GM23338 (cell line): Measurements from ENCODE around the gene ZNF311. TPM values are rescaled to one million over a fixed set of nuclear protein-coding genes. Genes with fewer than 3 reads are reported as not detected.
A peak's percentile ranks its signal among the peaks of the same experiment; 100 is the strongest.

Experiments used
- ATAC-seq: fragments of 200-7000 bp; cut with Tn5 transposase; 3 replicates; pipeline ENCODE4 v1.9.1; 2020
- DNase-seq: peaks from one replicate; pipeline ENCODE4 v3.0.0-alpha.2; 2015; ENCODE audit warnings: low spot score
- H2AFZ ChIP-seq: fragments of 200-600 bp; sonication (generic); 2 replicates; pipeline ENCODE4 v1.8.0; 2016; ENCODE audit warnings: antibody characterized with exemption, mild to moderate bottlenecking, moderate library complexity
- H3F3A ChIP-seq: fragments of 200-600 bp; sonication (generic); replicated peaks from 2 replicates; pipeline ENCODE4 v1.8.0; 2017; ENCODE audit warnings: antibody characterized with exemption, mixed run types, low read depth
- H3K27ac ChIP-seq: fragments of 200-600 bp; sonication (generic); 2 replicates; pipeline ENCODE4 v1.6.1; 2016; ENCODE audit warnings: low read depth
- H3K27me3 ChIP-seq: fragments of 200-600 bp; sonication (generic); 2 replicates; pipeline ENCODE4 v1.8.0; 2016; ENCODE audit warnings: mild to moderate bottlenecking, mixed run types, moderate library complexity; ENCODE audit not compliant: insufficient read depth
- H3K36me3 ChIP-seq: fragments of 200-600 bp; sonication (generic); 2 replicates; pipeline ENCODE4 v1.8.0; 2016; ENCODE audit warnings: mild to moderate bottlenecking; ENCODE audit not compliant: insufficient read depth
- H3K4me1 ChIP-seq: fragments of 200-600 bp; sonication (generic); 2 replicates; pipeline ENCODE4 v1.8.0; 2016; ENCODE audit warnings: mild to moderate bottlenecking, moderate library complexity; ENCODE audit not compliant: insufficient read depth
- H3K4me2 ChIP-seq: fragments of 200-600 bp; sonication (generic); 2 replicates; pipeline ENCODE4 v1.7.1; 2017; ENCODE audit warnings: mixed run types
- H3K4me3 ChIP-seq: fragments of 200-600 bp; sonication (generic); 2 replicates; pipeline ENCODE4 v1.6.1; 2016; ENCODE audit warnings: mixed run types
- H3K79me2 ChIP-seq: fragments of 200-600 bp; sonication (generic); replicated peaks from 2 replicates; pipeline ENCODE4 v1.8.0; 2017; ENCODE audit warnings: mild to moderate bottlenecking; ENCODE audit not compliant: insufficient read depth
- H3K9me2 ChIP-seq: fragments of 200-600 bp; sonication (generic); 2 replicates; pipeline ENCODE4 v1.8.0; 2017; ENCODE audit not compliant: insufficient read depth
- H4K20me1 ChIP-seq: fragments of 200-600 bp; sonication (generic); replicated peaks from 2 replicates; pipeline ENCODE4 v1.8.0; 2017; ENCODE audit warnings: mild to moderate bottlenecking; ENCODE audit not compliant: insufficient read depth
- H3K27ac Mint-ChIP-seq: 2 replicates; pipeline ENCODE4 v1.8.0; 2020; ENCODE audit warnings: inconsistent platforms, mild to moderate bottlenecking, moderate library complexity, mixed read lengths
- H3K27me3 Mint-ChIP-seq: 3 replicates; pipeline ENCODE4 v1.8.0; 2022; ENCODE audit warnings: low read depth, mild to moderate bottlenecking, moderate library complexity, mixed read lengths, inconsistent platforms; ENCODE audit not compliant: insufficient read depth, poor library complexity
- H3K36me3 Mint-ChIP-seq: 3 replicates; pipeline ENCODE4 v1.8.0; 2021; ENCODE audit warnings: low read depth, mild to moderate bottlenecking, inconsistent platforms, moderate library complexity, mixed read lengths
- H3K4me1 Mint-ChIP-seq: 3 replicates; pipeline ENCODE4 v1.8.0; 2020; ENCODE audit warnings: mild to moderate bottlenecking, inconsistent platforms, mixed read lengths
- H3K4me3 Mint-ChIP-seq: 3 replicates; pipeline ENCODE4 v1.8.0; 2021; ENCODE audit warnings: moderate library complexity, mild to moderate bottlenecking, inconsistent platforms, mixed read lengths
- H3K9me3 Mint-ChIP-seq: 3 replicates; pipeline ENCODE4 v1.8.0; 2020; ENCODE audit warnings: moderate library complexity, mild to moderate bottlenecking, inconsistent platforms, mixed read lengths
- CTCF ChIP-seq, 2 experiments: fragments of 200-600 bp in 1 of 2; sonication (generic) in 1 of 2; conservative IDR thresholded peaks; 2 replicates each; pipeline versions ENCODE4 v1.5.1 to v1.6.1; 2016 to 2017; ENCODE audit warnings: antibody characterized with exemption in 2 of 2, low read depth in 2 of 2, mild to moderate bottlenecking in 2 of 2, moderate library complexity in 1 of 2
- JUNB ChIP-seq: IDR thresholded peaks from one replicate; pipeline ENCODE4 v1.6.1; 2016; ENCODE audit warnings: antibody characterized with exemption; ENCODE audit not compliant: unreplicated experiment
- NANOG ChIP-seq: IDR thresholded peaks from 2 replicates; pipeline ENCODE4 v1.6.1; 2016; ENCODE audit warnings: antibody characterized with exemption, borderline replicate concordance
- REST ChIP-seq: IDR thresholded peaks from one replicate; pipeline ENCODE4 v1.6.1; 2018; ENCODE audit warnings: antibody characterized with exemption; ENCODE audit not compliant: unreplicated experiment
- STAT1 ChIP-seq: IDR thresholded peaks from one replicate; pipeline ENCODE4 v1.6.1; 2016; ENCODE audit warnings: antibody characterized with exemption; ENCODE audit not compliant: unreplicated experiment
- ZNF114 ChIP-seq: fragments of 250-450 bp; sonication (Bioruptor Pico); IDR thresholded peaks from 2 replicates; pipeline ENCODE4 v1.5.0; 2020; ENCODE audit warnings: mild to moderate bottlenecking, moderate library complexity
- polyA plus RNA-seq: library from polyadenylated mRNA; unstranded; fragments of >200 nt; fragmentation: Nextera tagmentation; extraction: Ambion mirVana; gene quantifications from 2 replicates; pipeline ENCODE4 v1.2.1, GENCODE V29; 2016
- total RNA-seq: library from RNA; depleted of rRNA; stranded (reverse); fragments of >200 nt; shearing (Covaris generic); gene quantifications from 2 replicates; pipeline ENCODE4 v1.2.3, GENCODE V29; 2014
- TF ChIP-seq, protein P1 (sequence below): fragments of 250-450 bp; sonication (Bioruptor Pico); IDR thresholded peaks from 2 replicates; pipeline ENCODE4 v1.5.0; 2020; ENCODE audit warnings: mild to moderate bottlenecking, moderate library complexity

ZNF311 gene
- total and polyA plus RNA-seq, 2 experiments from 2014 or later, result 1.5 to 1.8 TPM

GRCh38 chr6:28980137-28980851 is 24.8 kb downstream of the ZNF311 start (continued):
- TF ChIP-seq, protein P1, sequence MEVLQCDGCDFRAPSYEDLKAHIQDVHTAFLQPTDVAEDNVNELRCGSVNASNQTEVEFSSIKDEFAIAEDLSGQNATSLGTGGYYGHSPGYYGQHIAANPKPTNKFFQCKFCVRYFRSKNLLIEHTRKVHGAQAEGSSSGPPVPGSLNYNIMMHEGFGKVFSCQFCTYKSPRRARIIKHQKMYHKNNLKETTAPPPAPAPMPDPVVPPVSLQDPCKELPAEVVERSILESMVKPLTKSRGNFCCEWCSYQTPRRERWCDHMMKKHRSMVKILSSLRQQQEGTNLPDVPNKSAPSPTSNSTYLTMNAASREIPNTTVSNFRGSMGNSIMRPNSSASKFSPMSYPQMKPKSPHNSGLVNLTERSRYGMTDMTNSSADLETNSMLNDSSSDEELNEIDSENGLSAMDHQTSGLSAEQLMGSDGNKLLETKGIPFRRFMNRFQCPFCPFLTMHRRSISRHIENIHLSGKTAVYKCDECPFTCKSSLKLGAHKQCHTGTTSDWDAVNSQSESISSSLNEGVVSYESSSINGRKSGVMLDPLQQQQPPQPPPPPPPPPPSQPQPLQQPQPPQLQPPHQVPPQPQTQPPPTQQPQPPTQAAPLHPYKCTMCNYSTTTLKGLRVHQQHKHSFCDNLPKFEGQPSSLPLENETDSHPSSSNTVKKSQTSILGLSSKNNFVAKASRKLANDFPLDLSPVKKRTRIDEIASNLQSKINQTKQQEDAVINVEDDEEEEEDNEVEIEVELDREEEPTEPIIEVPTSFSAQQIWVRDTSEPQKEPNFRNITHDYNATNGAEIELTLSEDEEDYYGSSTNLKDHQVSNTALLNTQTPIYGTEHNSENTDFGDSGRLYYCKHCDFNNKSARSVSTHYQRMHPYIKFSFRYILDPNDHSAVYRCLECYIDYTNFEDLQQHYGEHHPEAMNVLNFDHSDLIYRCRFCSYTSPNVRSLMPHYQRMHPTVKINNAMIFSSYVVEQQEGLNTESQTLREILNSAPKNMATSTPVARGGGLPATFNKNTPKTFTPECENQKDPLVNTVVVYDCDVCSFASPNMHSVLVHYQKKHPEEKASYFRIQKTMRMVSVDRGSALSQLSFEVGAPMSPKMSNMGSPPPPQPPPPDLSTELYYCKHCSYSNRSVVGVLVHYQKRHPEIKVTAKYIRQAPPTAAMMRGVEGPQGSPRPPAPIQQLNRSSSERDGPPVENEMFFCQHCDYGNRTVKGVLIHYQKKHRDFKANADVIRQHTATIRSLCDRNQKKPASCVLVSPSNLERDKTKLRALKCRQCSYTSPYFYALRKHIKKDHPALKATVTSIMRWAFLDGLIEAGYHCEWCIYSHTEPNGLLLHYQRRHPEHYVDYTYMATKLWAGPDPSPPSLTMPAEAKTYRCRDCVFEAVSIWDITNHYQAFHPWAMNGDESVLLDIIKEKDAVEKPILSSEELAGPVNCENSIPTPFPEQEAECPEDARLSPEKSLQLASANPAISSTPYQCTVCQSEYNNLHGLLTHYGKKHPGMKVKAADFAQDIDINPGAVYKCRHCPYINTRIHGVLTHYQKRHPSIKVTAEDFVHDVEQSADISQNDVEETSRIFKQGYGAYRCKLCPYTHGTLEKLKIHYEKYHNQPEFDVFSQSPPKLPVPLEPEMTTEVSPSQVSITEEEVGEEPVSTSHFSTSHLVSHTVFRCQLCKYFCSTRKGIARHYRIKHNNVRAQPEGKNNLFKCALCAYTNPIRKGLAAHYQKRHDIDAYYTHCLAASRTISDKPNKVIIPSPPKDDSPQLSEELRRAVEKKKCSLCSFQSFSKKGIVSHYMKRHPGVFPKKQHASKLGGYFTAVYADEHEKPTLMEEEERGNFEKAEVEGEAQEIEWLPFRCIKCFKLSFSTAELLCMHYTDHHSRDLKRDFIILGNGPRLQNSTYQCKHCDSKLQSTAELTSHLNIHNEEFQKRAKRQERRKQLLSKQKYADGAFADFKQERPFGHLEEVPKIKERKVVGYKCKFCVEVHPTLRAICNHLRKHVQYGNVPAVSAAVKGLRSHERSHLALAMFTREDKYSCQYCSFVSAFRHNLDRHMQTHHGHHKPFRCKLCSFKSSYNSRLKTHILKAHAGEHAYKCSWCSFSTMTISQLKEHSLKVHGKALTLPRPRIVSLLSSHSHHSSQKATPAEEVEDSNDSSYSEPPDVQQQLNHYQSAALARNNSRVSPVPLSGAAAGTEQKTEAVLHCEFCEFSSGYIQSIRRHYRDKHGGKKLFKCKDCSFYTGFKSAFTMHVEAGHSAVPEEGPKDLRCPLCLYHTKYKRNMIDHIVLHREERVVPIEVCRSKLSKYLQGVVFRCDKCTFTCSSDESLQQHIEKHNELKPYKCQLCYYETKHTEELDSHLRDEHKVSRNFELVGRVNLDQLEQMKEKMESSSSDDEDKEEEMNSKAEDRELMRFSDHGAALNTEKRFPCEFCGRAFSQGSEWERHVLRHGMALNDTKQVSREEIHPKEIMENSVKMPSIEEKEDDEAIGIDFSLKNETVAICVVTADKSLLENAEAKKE (CRISPR knock-in tag), result no peak
- no peak for TF ChIP-seq CTCF (conservative IDR thresholded peaks at IDR 0.05; ENCODE audit: low read depth in 2 of 2)

- no peak overlapping the region for H3K4me2 ChIP-seq
- Mint-ChIP-seq H3K27ac (no peak overlapping the region), H3K9me3 (peaks cover 6% of the 10 kb centered on the region; the same call in 2 of the 3 replicates), H3K4me1 (peaks cover 41% of the 10 kb centered on the region), H3K27me3 (peaks cover 19% of the 10 kb centered on the region), H3K4me3 (peak overlapping the region; percentile 24; the same call in 2 of the 3 replicates), H3K36me3 (peaks cover 4% of the 10 kb centered on the region; the same call in 1 of the 3 replicates)
- H2AFZ ChIP-seq, result no peak overlapping the region
- H3K79me2 ChIP-seq, result no peaks in the 10 kb centered on the region
- H3K27ac ChIP-seq, result no peak overlapping the region
- no peak overlapping the region for H3K4me3 ChIP-seq
- no peaks in the 10 kb centered on the region for H4K20me1 ChIP-seq
- no peaks in the 10 kb centered on the region for H3K9me2 ChIP-seq
- no peak for ATAC-seq
- peaks cover 42% of the 10 kb centered on the region for H3K27me3 ChIP-seq
- peaks cover 8% of the 10 kb centered on the region; the same call in 1 of the 2 replicates for H3F3A ChIP-seq
- peaks cover 26% of the 10 kb centered on the region; the same call in 1 of the 2 replicates for H3K4me1 ChIP-seq
- H3K36me3 ChIP-seq, result no peaks in the 10 kb centered on the region
- DNase-seq, result no peak
- TF ChIP-seq REST, result no peak
- TF ChIP-seq ZNF114, result no peak
- no peak for TF ChIP-seq CTCF (conservative IDR thresholded peaks at IDR 0.05; ENCODE audit: low read depth in 2 of 2)
- TF ChIP-seq NANOG, result no peak
- TF ChIP-seq STAT1, result no peak
- no peak for TF ChIP-seq JUNB
Measured at GRCh38 chr6:28979679-28980078, 25.4 kb downstream of the ZNF311 start.
